GM19467 (cell line): Measurements from ENCODE around the gene CD1B.
A peak's percentile ranks its signal among the peaks of the same experiment; 100 is the strongest.
"Not testable (repeated sequence)": the region's sequence is repeated elsewhere in the genome, so short reads cannot be mapped to it uniquely, and the experiment has no call there.

Source experiments
- ATAC-seq: cut with Tn5 transposase; IDR thresholded peaks from one replicate; pipeline ENCODE4 v1.9.1; 2021; ENCODE audit warnings: mild to moderate bottlenecking, moderate library complexity; ENCODE audit not compliant: unreplicated experiment

CD1B gene

DNA sequence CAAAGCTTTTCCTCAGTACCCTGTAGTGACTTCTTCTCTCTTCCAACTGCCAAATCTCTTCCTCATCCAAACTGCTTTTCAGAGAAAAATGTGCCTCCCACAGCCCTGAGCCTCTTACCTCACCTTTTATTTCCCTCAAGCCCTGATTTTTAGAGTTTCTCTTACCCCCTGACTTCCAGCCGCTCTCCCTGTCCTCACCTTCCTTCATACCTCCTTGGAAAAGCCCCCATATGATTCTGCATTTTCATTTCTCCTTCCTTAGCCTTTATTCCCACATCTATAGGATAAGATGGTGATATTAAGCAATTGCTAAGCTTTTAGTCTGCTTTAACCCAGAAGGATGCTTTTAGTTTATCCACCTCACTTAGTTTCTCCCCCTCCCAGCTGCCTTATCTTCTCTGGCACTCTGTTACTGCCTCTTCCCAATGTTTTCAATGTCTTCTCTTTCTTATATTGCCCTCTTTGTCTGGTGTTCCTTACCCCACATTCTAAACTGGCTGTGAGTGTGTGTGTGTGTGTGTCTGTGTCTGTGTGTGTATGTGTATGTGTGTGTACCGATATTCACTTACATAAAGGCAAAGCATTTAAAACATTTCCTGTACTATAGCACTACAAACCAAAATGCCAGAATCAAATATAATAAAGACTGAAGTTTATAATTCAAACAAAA is at the start of gene CD1B:
TSS of gene CD1B (minus strand) at position 51 of the 670 bp plus-strand sequence. CDS start 108 bp downstream, outside the sequence.
- no peak for ATAC-seq

DNA sequence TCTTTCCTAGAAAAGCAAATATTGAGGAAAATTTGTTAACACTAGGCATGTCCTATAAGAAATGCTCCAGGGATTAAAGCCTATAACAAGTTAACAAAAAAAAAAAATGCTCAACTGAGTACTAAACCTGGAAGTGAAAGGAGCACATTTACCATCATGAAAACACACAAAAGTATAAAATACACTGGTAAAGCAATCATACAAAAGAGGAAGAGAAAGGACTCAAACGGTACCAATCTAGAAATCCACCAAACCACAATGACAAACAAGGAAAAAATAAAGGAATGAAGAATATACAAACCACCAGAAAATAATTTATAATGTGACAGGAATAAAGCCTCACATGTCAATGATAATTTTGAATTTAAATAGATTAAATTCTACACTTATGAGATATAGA is 43.5 kb upstream of the CD1B start:
- ATAC-seq, result no peak

DNA sequence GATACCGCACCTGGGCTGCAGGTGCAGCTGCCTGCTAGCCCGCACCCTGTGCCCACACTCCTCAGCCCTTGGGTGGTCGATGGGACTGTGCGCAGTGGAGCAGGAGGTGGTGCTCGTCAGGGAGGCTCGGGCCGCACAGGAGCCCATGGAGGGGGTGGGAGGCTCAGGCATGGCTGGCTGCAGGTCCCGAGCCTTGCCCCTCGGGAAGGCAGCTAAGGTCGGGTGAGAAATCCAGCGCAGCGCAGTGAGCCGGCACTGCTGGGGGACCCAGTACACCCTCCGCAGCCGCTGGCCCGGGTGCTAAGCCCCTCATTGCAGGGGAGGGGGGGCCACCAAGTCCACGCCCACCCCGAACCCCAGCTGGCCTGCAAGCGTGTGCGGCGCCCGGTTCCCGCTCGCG is 42.8 kb upstream of the CD1B start:
- not testable (repeated sequence) for ATAC-seq

DNA sequence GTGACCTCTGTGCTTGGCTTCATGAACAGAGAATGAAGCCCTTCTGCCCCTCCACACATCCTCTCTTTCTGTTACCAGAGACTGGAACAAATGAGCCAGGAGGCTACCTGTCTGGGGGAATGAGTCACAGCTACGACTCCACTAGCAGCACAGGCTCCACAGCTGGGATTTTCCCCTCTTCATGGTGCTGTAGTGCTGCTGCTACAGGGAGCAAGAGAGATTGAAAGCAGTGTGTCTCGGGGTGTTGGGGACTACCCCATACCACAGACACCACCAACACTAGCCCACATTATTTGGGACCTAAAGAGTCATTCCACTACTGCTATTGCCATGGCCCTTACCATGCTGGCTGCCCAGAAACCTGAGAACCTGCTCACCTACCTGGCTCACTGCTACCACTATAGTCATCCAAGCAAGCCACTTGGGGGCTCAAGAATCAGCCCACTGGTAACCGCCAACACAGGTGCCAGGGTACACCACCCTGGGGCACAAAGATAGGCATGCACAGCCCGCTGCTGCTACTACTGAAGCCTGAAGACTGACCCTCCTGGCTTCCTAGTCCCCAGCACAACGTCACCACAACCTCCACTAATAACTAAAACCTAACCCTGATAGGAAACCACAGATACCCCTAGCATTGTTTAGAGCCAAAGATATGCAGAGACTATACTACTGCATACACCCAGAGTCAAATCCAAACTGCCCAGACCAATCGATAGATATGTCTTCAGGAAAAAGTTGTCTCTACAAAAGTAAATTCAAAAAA is 40.0 kb upstream of the CD1B start:
- peak; percentile 80 for ATAC-seq

DNA sequence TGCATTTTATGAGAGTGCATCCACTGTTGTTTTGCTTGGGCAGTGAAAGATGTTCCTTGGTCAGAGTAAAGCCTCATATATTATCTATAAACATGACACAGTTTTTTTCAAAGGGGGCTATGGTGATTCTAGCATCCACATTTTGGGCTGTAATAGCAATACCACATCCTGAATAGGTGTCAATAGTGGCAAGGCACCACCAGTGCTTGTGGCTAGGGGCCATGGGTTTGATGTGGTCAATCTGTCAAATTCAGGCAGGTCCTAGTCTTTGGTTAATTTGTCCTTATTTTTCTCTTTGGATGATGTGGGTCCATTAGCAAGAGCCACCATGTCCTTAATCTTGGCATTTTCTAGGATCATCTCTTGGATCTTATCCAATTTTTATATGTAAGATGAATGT is 35.5 kb upstream of the CD1B start:
- no peak for ATAC-seq

DNA sequence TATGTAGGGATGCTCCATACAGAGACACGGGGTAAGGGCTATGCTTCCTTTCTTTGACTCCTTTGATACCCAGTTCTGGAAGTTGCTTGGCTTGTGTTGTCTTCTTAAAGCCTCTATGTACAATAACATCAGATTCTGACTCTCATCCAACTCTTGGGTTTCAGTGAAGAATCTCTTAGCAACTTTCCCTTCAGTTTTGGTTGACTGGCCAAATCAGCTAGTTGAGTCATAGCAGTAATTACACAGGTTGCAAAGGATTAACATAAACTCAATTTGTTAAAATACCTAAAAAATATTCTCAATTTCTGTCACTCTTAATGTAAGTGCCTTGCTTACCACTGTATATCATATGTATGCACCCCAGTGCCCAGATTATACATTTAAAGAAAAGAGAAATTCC is 31.6 kb upstream of the CD1B start:
- ATAC-seq, result no peak

DNA sequence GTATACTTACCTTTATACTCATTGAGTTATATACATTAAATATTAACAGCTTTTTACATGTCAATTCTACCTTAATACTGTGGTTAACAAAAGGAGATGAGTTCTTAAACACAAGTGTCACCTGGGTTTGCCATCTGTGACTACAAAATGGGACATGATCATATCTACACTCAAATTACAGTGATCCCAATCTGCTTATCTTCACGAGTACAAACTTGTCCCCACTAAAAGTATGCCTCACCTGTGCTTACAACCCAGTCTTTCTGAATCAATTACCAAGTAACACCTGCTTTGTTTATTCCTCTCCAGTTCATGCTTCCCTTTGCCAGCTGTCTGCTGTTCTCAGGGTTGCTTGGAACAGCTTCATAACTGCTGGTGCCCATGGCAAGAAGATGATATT is 31.2 kb upstream of the CD1B start:
- no peak for ATAC-seq

DNA sequence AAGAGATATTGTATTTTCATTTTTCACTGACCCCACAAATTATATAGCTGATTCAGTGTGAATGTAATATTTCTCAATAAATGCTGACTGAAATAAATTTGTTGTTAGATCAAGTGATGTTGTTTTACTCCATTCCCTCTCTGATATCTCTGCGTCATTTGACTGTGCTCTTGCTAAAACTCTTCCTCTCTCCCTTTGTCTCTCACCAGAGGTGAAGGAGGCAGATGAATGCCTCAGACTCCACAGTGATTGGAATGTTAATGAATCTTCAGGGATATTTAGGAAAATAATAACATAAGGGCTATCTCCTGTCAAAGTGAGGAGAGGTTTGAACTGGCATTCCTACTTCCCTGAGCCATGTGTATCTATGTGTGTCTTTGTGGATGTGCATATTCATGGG is 26.1 kb upstream of the CD1B start:
- no peak for ATAC-seq

DNA sequence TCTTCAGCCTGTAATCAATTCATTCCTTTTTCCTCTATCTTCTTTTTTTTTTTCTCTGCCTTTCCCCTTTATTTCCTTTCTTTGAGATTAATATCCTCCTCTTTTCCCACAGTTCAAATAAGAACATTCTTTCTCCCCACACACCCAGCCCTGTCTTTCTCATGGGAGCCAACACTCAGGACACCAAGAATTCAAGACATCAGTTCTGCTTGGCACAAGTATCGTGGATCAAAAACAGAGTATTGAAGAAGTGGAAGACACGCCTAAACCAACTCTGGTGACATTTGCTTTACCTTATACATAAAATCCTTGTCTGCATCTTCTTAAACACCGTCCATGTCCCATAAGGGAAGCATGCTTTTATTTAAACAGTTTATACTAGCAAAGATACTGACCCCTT is 25.3 kb upstream of the CD1B start:
- no peak for ATAC-seq

DNA sequence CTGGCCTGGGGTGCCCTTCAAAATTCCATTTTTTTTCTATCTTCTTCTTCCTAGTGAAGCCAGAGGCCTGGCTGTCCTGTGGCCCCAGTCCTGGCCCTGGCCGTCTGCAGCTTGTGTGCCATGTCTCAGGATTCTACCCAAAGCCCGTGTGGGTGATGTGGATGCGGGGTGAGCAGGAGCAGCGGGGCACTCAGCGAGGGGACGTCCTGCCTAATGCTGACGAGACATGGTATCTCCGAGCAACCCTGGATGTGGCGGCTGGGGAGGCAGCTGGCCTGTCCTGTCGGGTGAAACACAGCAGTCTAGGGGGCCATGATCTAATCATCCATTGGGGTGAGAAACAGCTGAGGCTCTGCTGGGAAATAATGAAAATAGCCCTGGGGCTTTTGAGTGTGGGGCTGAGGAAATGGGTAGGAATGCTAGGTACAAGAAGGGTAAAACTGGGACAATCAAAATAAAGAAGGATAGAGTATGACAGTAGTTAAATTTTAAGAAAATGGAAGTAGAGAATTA is 24.5 kb upstream of the CD1B start:
- ATAC-seq, result no peak

DNA sequence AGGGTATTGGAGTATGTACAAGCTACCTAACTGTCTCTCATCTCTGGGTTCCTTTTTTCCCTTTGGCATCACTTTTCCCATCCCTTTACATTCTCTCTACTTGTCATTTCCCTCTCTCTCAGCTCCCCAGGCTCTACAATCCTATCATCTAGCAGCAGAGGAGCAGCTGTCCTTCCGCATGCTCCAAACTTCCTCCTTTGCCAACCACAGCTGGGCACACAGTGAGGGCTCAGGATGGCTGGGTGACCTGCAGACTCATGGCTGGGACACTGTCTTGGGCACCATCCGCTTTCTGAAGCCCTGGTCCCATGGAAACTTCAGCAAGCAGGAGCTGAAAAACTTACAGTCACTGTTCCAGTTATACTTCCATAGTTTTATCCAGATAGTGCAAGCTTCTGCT is 22.9 kb upstream of the CD1B start:
- no peak for ATAC-seq

DNA sequence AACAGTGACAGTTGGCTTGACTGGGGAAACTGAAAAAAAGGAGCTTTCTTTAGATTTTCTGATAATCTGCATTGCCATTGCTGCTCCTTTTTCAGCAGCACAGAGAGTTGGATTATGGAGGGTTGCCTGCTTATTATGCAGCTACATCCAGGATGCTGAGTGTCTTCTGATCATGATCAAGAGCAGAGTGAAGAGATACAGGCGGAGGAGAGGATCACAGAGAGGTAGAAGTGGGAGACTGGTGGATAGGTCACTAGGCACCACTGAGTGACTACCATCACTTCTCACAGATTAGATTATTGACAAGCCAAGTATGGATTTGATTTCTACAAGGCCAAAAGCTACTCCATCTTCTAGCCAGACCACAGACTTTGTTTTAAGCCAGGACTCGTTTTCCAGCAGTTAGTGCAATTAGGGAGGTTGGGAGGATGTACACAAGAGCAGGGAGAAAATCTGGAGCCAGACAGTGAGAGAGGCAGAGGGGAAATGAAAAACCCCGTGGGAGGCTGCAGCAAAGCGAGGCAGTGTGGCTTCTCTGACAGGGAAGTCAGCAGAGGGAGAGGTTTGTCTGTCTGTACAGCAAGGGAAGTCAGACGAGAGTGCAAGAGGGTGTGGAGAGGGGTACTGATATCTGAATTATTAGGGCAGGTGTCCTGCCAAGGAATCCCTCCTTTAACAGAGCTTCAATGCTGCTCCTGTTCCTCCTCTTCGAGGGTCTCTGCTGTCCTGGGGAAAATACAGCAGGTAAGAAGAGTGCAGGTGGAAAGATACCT is 22.2 kb upstream of the CD1B start, which contains the start of gene CD1E:
TSS of gene CD1E (plus strand) at position 592 of the 773 bp plus-strand sequence. CDS start at position 687, 95 bp downstream.
- ATAC-seq, result no peak

DNA sequence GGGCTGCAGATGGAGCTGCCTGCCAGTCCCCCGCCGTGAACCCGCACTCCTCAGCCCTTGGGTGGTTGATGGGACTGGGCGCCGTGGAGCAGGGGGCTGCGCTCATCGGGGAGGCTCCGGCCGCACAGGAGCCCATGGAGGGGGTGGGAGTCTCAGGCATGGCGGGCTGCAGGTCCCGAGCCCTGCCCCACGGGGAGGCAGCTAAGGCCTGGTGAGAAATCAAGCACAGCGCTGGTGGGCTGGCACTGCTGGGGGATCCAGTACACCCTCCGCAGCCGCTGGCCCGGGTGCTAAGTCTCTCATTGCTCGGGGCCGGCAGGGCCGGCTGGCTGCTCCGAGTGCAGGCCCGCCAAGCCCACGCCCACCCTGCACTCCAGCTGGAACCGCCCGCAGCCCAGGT is 17.6 kb upstream of the CD1B start:
- not testable (repeated sequence) for ATAC-seq

DNA sequence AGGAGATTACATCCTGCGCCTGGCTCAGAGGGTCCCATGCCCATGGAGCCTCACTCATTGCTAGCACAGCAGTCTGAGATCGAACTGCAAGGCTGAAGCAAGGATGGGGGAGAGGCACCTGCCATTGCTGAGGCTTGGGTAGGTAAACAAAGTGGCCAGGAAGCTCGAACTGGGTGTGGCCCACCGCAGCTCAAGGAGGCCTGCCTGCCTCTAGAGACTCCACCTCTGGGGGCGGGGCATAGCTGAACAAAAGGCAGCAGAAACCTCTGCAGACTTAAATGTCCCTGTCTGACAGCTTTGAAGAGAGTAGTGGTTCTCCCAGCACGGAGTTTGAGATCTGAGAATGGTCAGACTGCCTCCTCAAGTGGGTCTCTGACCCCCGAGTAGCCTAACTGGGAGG is 5.1 kb upstream of the CD1B start:
- not testable (repeated sequence) for ATAC-seq

DNA sequence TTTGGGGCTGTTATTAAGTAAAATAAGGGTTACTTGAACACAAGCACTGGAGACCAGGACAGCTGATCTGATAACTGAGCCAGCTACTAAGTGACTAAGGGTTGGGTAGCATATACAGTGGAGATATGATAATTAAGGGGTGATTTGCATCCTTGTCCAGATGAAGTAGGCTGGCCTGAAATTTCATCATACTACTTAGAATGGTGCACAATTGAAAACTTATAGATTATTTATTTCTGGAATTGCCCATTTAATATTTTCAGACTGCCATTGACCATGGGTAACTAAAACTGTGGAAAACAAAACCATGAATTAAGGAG is 3.8 kb upstream of the CD1B start:
- ATAC-seq, result no peak

DNA sequence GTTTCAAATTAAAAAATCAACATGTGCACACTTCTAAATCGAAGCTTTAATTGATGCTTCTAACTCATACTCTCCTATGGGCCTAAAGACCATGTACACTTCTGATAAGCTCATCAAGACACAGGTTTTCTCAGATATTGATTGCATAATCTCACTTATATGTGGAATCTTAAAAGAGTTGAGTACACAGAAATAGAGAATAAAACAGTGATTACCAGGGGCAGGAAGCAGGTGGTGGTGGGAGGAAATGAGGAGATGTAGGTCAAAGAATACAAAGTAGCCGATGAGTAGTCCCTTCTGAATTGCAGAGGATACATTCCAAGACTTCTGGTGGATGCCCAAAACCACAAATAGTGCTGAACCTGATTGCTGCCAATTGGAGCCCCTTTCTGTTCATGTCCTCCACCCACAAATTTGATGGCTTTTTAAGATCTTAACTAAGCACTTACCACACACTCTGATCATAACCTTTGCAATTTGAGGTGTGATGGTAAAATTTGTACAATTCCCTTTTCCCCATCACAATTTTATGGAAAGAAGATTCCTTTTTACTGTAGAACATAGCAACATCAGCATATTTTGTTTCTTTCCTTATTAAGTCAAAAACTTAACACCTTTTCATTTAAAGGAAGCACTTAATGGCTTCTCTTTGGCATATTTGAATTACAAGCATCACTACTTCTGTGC is 3.3 kb upstream of the CD1B start:
- ATAC-seq, result no peak

DNA sequence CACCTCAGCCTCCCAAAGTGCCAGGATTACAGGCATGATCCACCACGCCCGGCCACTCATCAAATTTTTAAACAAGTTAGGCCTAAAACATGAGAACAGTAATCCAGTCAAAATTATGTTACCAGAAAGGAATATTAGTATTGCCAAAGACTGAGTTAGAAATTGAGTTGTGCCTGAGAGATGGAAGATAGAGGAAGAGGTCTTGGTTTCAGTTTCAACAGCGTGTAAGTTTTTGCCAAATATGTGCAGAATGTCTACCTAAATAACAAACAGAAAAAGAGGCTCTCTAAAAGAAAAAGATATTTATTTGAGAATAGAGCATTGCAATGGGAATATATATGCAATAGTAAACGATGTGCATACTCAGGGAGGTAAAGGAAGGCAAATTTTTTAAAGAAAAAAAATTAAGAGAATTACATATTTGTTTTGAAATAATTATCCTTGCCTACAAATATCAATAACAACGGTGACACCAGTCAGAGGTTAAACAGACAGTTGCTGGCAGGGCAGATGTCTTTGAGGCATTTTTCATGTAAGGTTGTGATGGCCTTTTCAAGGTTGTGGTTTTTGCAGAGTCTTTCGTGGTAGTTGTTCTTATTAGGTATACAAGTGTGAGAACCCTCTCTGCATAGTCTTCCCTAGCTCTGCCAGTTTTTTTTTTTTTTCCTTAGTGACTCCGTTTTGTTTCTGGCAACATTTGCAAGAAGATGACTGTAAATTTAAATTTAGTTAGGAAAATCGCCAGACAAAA is 2.2 kb upstream of the CD1B start:
- ATAC-seq, result no peak

DNA sequence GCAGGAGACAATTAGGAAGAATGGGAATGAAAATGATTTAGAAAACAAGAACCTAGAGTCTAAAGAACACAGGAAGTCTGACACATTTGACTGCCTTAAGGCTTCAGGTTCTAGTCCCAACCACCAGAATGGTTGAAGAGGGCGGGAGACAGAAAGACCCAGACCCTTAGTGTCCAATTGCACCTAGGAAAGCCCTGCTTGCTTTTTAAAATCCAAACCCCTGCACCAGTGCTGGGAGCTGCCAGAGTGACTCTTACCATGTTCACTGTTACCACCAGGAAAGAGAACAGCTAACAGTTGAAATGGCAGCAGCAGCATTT is 265 bp downstream of the CD1B start:
- no peak for ATAC-seq

DNA sequence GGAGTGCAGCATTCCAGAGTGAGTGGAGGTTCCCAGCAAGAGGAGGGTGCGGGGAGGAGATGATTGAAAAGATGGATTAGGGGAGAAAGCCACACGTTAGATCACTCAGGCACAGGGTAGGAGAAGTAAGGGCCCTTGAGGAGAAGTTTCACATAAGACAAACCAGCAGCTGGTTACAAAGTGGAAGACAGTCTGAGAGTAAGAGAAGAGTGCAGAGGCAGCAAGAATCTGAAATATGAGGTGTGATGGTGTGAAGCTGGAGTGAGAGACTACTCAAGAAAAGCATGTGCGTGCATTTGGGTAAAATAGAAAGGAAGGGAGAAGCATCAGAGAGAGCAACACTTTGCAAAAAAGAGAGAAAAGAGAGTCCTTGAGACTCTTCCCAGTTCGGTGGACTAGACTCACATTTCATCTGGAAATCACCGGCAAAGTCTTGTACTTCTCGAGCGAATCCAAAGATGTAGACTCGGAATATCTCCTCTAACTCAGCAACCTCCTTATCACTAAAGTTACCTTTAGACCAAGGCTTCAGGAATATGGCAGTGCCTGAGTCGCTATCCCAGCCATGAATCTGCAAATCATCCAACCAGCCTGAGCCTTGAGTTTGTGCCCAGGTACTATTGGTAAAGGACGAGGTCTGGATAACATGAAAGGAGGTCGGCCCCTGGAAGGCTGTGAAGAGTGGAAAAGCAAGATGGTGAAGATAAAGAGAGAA is 783 bp downstream of the CD1B start:
- ATAC-seq, result no peak

DNA sequence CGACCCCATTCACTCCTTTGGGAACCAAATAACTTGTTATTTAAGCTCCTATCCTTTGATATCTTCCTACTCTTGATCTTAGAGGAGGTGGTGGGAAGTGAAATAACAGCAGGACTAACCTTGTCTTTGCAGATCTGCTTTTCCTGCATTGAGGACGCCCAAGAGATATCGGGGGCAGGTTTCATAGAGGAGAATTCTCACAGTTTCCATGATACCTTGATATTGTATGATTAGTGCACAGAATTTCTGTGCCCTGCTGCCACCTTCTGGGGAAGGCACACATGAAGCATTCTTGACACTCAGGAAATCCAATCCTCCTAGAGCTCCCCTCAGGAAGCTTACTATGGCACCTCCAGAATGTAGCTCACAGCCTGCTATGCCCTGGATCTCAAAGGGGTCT is 1.6 kb downstream of the CD1B start:
- ATAC-seq, result no peak
